IMR-90 (cell line): ENCODE data around the gene PCYT1A. TPM values are rescaled to one million over a fixed set of nuclear protein-coding genes. Genes with fewer than 3 reads are reported as not detected.

Source experiments
- ATAC-seq: fragments of 200-7000 bp; cut with Tn5 transposase; 2 replicates; pipeline ENCODE4 v1.9.1; 2020; ENCODE audit warnings: low read depth, mild to moderate bottlenecking, moderate library complexity
- BruUV-seq: library from RNA; stranded (reverse); fragments of 400-500 nt; replicated peaks from 2 replicates; lab custom pipeline; 2021; lab: Mats Ljungman, UMichigan
- CTCF ChIA-PET: fragments of 300-600 bp; formaldehyde crosslinking; extraction: SDS; loops from one replicate; lab custom pipeline; 2021; ENCODE audit warnings: antibody characterized with exemption; lab: Yijun Ruan, JAX
- POLR2A ChIA-PET: fragments of 300-600 bp; sonication (Branson Sonifier 250); formaldehyde crosslinking; loops from one replicate; lab custom pipeline; 2022; ENCODE audit warnings: antibody characterized with exemption; ENCODE audit not compliant: unreplicated experiment; lab: Charles Lee
- DNase-seq: peaks from one replicate; pipeline ENCODE4 v3.0.0; 2013
- H2AFZ ChIP-seq: replicated peaks from 2 replicates; pipeline ENCODE3; 2013; ENCODE audit warnings: low read length, mild to moderate bottlenecking; ENCODE audit not compliant: poor library complexity
- H2AK5ac ChIP-seq: 2 replicates; pipeline ENCODE4 v1.6.1; 2013; ENCODE audit warnings: low read depth, low read length, inconsistent platforms
- H2AK9ac ChIP-seq: replicated peaks from 2 replicates; pipeline ENCODE3; 2013; ENCODE audit warnings: mild to moderate bottlenecking, low read depth, low read length, moderate library complexity; ENCODE audit not compliant: poor library complexity
- H2BK120ac ChIP-seq: 2 replicates; pipeline ENCODE4 v1.6.1; 2013; ENCODE audit warnings: low read depth, low read length, inconsistent platforms
- H2BK15ac ChIP-seq: 3 replicates; pipeline ENCODE4 v1.6.1; 2013; ENCODE audit warnings: low read depth, low read length, inconsistent platforms
- H2BK20ac ChIP-seq: 2 replicates; pipeline ENCODE4 v1.6.1; 2013; ENCODE audit warnings: low read depth, mild to moderate bottlenecking, inconsistent platforms, low read length, moderate library complexity
- H2BK5ac ChIP-seq: 2 replicates; pipeline ENCODE4 v1.6.1; 2013; ENCODE audit warnings: mild to moderate bottlenecking, low read depth, low read length, inconsistent platforms; ENCODE audit not compliant: poor library complexity, severe bottlenecking
- H3K14ac ChIP-seq: replicated peaks from 2 replicates; pipeline ENCODE4 v1.6.1; 2013; ENCODE audit warnings: low read depth, low read length, inconsistent platforms
- H3K18ac ChIP-seq: 2 replicates; pipeline ENCODE4 v1.6.1; 2013; ENCODE audit warnings: low read depth, low read length, control low read depth
- H3K23ac ChIP-seq: 2 replicates; pipeline ENCODE4 v1.6.1; 2013; ENCODE audit warnings: low read depth, low read length, inconsistent platforms
- H3K27ac ChIP-seq: 2 replicates; pipeline ENCODE4 v1.5.1; 2013; ENCODE audit warnings: mild to moderate bottlenecking, control low read depth, low read length; ENCODE audit not compliant: insufficient read depth
- H3K27me3 ChIP-seq: 2 replicates; pipeline ENCODE4 v1.6.1; 2013; ENCODE audit warnings: low read length; ENCODE audit not compliant: control insufficient read depth, insufficient read depth
- H3K36me3 ChIP-seq: 2 replicates; pipeline ENCODE4 v1.6.1; 2013; ENCODE audit warnings: low read length, mixed read lengths; ENCODE audit not compliant: control insufficient read depth, insufficient read depth
- H3K4ac ChIP-seq: 2 replicates; pipeline ENCODE4 v1.6.1; 2013; ENCODE audit warnings: low read depth, low read length, inconsistent platforms
- H3K4me1 ChIP-seq: 2 replicates; pipeline ENCODE4 v1.6.1; 2013; ENCODE audit warnings: low read length, mixed read lengths; ENCODE audit not compliant: control insufficient read depth, insufficient read depth
- H3K4me2 ChIP-seq: 2 replicates; pipeline ENCODE4 v1.6.1; 2013; ENCODE audit warnings: low read depth, mild to moderate bottlenecking, control low read depth, low read length, moderate library complexity
- H3K4me3 ChIP-seq: 2 replicates; pipeline ENCODE4 v1.5.1; 2013; ENCODE audit warnings: low read depth, mild to moderate bottlenecking, control low read depth, low read length, moderate library complexity; ENCODE audit not compliant: insufficient read depth
- H3K56ac ChIP-seq: 2 replicates; pipeline ENCODE4 v1.6.1; 2013; ENCODE audit warnings: low read length, inconsistent platforms; ENCODE audit not compliant: insufficient read depth; ENCODE audit errors: extremely low read depth
- H3K79me1 ChIP-seq, 2 experiments: 2 replicates each; pipeline ENCODE4 v1.6.1; 2013; ENCODE audit warnings: low read length in 2 of 2, inconsistent platforms in 1 of 2, low read depth in 1 of 2
- H3K9ac ChIP-seq: 2 replicates; pipeline ENCODE4 v1.6.1; 2013; ENCODE audit warnings: low read depth, low read length, control low read depth
- H3K9me1 ChIP-seq: 2 replicates; pipeline ENCODE4 v1.6.1; 2013; ENCODE audit warnings: low read length, inconsistent platforms; ENCODE audit not compliant: insufficient read depth
- H3K9me3 ChIP-seq: 2 replicates; pipeline ENCODE4 v1.6.1; 2013; ENCODE audit warnings: low read length; ENCODE audit not compliant: control insufficient read depth, insufficient read depth
- H4K20me1 ChIP-seq: 2 replicates; pipeline ENCODE4 v1.6.1; 2013; ENCODE audit warnings: low read length, inconsistent platforms; ENCODE audit not compliant: insufficient read depth
- H4K5ac ChIP-seq: 2 replicates; pipeline ENCODE4 v1.6.1; 2013; ENCODE audit warnings: mild to moderate bottlenecking, low read depth, low read length, control low read depth
- H4K8ac ChIP-seq, 2 experiments: 2 replicates each; pipeline ENCODE4 v1.6.1; 2013; ENCODE audit warnings: low read depth in 2 of 2, low read length in 2 of 2, control low read depth in 1 of 2, inconsistent platforms in 1 of 2
- H4K91ac ChIP-seq: 2 replicates; pipeline ENCODE4 v1.6.1; 2013; ENCODE audit warnings: low read depth, low read length, inconsistent platforms; ENCODE audit not compliant: insufficient read depth
- BHLHE40 ChIP-seq: fragments of 150-350 bp; IDR thresholded peaks from 2 replicates; pipeline ENCODE4 v1.6.1; 2016; ENCODE audit warnings: mild to moderate bottlenecking, low read depth, low read length
- CEBPB ChIP-seq: IDR thresholded peaks from 2 replicates; pipeline ENCODE4 v1.6.1; 2012; ENCODE audit warnings: low read depth, low read length, improper control_type of control experiment
- ELK1 ChIP-seq: fragments of 150-350 bp; IDR thresholded peaks from 2 replicates; pipeline ENCODE4 v1.6.1; 2016; ENCODE audit warnings: low read depth, mild to moderate bottlenecking, low read length, moderate library complexity, borderline replicate concordance
- MAZ ChIP-seq: IDR thresholded peaks from 2 replicates; pipeline ENCODE4 v1.6.1; 2012; ENCODE audit warnings: low read depth, mild to moderate bottlenecking, low read length, improper control_type of control experiment, moderate library complexity, borderline replicate concordance
- POLR2A ChIP-seq: IDR thresholded peaks from 2 replicates; pipeline ENCODE4 v1.6.1; 2012; ENCODE audit warnings: mild to moderate bottlenecking, low read depth, low read length
- RAD21 ChIP-seq: IDR thresholded peaks from 2 replicates; pipeline ENCODE4 v1.6.1; 2012; ENCODE audit warnings: low read length, improper control_type of control experiment
- RFX5 ChIP-seq: IDR thresholded peaks from 2 replicates; pipeline ENCODE4 v1.8.0; 2012; ENCODE audit warnings: low read depth, mild to moderate bottlenecking, low read length, moderate library complexity
- SMC3 ChIP-seq: fragments of 150-350 bp; IDR thresholded peaks from 2 replicates; pipeline ENCODE4 v1.6.1; 2016; ENCODE audit warnings: low read depth, mild to moderate bottlenecking, antibody characterized with exemption, low read length, moderate library complexity
- WGBS, 2 experiments: methylation state at CpG; one replicate each; pipeline versions ENCODE4 v1.1.5 to v1.1.7; 2013; ENCODE audit warnings: missing lambda C conversion rate in 2 of 2; ENCODE audit not compliant: insufficient read length in 1 of 2; ENCODE audit errors: extremely low coverage in 2 of 2; 5-methylcytosine and 5-hydroxymethylcytosine counted together
- dilution Hi-C: fragments of 300-500 bp; cut with HindIII; formaldehyde crosslinking; loops from one replicate; pipeline ENCODE4 v1.14.3; 2018; ENCODE audit warnings: low sequenced_read_pairs; ENCODE audit not compliant: unreplicated experiment
- in situ Hi-C: fragments of 300-500 bp; cut with MboI; formaldehyde crosslinking; loops from 3 replicates; pipeline ENCODE4 v1.14.3; 2019; ENCODE audit warnings: low sequenced_read_pairs, inconsistent platforms, mixed read lengths
- intact Hi-C: fragments of 100-400 bp; cut with micrococcal nuclease; formaldehyde crosslinking; loops from 2 replicates; pipeline ENCODE4 v1.10.0; 2022
- polyA plus RNA-seq, 3 experiments: library from polyadenylated mRNA; depleted of rRNA; stranded (reverse); fragments of >200 nt; gene quantifications; 2 replicates each; pipeline ENCODE4 v1.2.3, GENCODE V29; 2012; ENCODE audit warnings: low replicate concordance in 1 of 3
- total RNA-seq: library from RNA; depleted of rRNA; stranded (reverse); fragments of >200 nt; gene quantifications from 2 replicates; pipeline ENCODE4 v1.2.3, GENCODE V29; 2012

PCYT1A gene
- total and polyA plus RNA-seq, 2 of the 4 experiments (the other 2 are of a cell fraction) = 62.8 to 127 TPM

GRCh38 chr3:196321162-196321561 is 33.6 kb upstream of the PCYT1A start:
- Histone ChIP-seq H2BK20ac (no peak overlapping the region), H2BK5ac (no peak overlapping the region), H3K4me3 (no peak overlapping the region), H3K9ac (no peak overlapping the region), H3K56ac (no peak overlapping the region), H3K14ac (no peak overlapping the region), H4K91ac (no peak overlapping the region), H3K79me1 (peaks cover 5 to 19% of the 10 kb centered on the region in 2 experiments), H3K4me1 (no peaks in the 10 kb centered on the region; the same call in 1 of the 2 replicates), H3K18ac (no peak overlapping the region), H3K27me3 (no peaks in the 10 kb centered on the region), H3K9me3 (no peaks in the 10 kb centered on the region), H3K4me2 (no peak overlapping the region), H4K8ac (no peak overlapping the region), H3K36me3 (no peaks in the 10 kb centered on the region), H3K4ac (no peak overlapping the region), H4K20me1 (no peaks in the 10 kb centered on the region; the same call in none of the 2 replicates), H3K9me1 (peaks cover 9% of the 10 kb centered on the region; the same call in 1 of the 2 replicates), H4K5ac (no peak overlapping the region), H2AFZ (no peak overlapping the region), H2AK9ac (no peak overlapping the region), H3K23ac (no peak overlapping the region), H2BK15ac (no peak overlapping the region), H3K27ac (no peak overlapping the region), H2BK120ac (no peak overlapping the region), H2AK5ac (no peak overlapping the region)
- ATAC-seq (no peak), DNase-seq (no peak)
- dilution Hi-C loops = no loop called here
- POLR2A ChIA-PET = no interaction called here
- BruUV-seq = no TSS peak
- intact Hi-C loops = no loop called here
- 83% methylated on average over 4 of the region's 11 CpGs; no CpG with 5 or more reads in 1 of the 2 experiments for WGBS, 2 experiments
- CTCF ChIA-PET = no interaction called here
- in situ Hi-C loops = no loop called here
- TF ChIP-seq POLR2A (no peak), ELK1 (no peak), RAD21 (no peak), SMC3 (no peak), MAZ (no peak), BHLHE40 (no peak), RFX5 (no peak), CEBPB (no peak)
